Neural progenitor cell (in vitro differentiated cells): ENCODE results near the gene RNF220.

ENCODE experiments used
- CTCF ChIP-seq: fragments of 200-600 bp; sonication (generic); IDR thresholded peaks from 2 replicates; pipeline ENCODE4 v1.5.1; 2017; ENCODE audit warnings: antibody characterized with exemption, mild to moderate bottlenecking
- EZH2 ChIP-seq: fragments of 200-600 bp; sonication (generic); IDR thresholded peaks from 2 replicates; pipeline ENCODE4 v1.6.1; 2017; ENCODE audit warnings: antibody characterized with exemption, mild to moderate bottlenecking, moderate library complexity
- EZH2phosphoT487 ChIP-seq: fragments of 200-600 bp; sonication (generic); IDR thresholded peaks from 2 replicates; pipeline ENCODE4 v1.6.1; 2017; ENCODE audit warnings: antibody characterized with exemption

GRCh38 chr1:44566281-44567046 is 161.4 kb downstream of the RNF220 start:
- TF ChIP-seq CTCF (no peak), EZH2 (no peak), EZH2phosphoT487 (no peak)
